IMR-90 (cell line): Measurements from ENCODE around the gene TMEM30A. TPM values are rescaled to one million over a fixed set of nuclear protein-coding genes. Genes with fewer than 3 reads are reported as not detected.
A peak's percentile ranks its signal among the peaks of the same experiment; 100 is the strongest.

ENCODE experiments used
- ATAC-seq: fragments of 200-7000 bp; cut with Tn5 transposase; 2 replicates; pipeline ENCODE4 v1.9.1; 2020; ENCODE audit warnings: low read depth, mild to moderate bottlenecking, moderate library complexity
- BruUV-seq: library from RNA; stranded (reverse); fragments of 400-500 nt; replicated peaks from 2 replicates; lab custom pipeline; 2021; lab: Mats Ljungman, UMichigan
- CTCF ChIA-PET: fragments of 300-600 bp; formaldehyde crosslinking; extraction: SDS; loops from one replicate; lab custom pipeline; 2021; ENCODE audit warnings: antibody characterized with exemption; lab: Yijun Ruan, JAX
- POLR2A ChIA-PET: fragments of 300-600 bp; sonication (Branson Sonifier 250); formaldehyde crosslinking; loops from one replicate; lab custom pipeline; 2022; ENCODE audit warnings: antibody characterized with exemption; ENCODE audit not compliant: unreplicated experiment; lab: Charles Lee
- DNase-seq: peaks from one replicate; pipeline ENCODE4 v3.0.0; 2013
- H2AFZ ChIP-seq: replicated peaks from 2 replicates; pipeline ENCODE3; 2013; ENCODE audit warnings: low read length, mild to moderate bottlenecking; ENCODE audit not compliant: poor library complexity
- H2AK5ac ChIP-seq: 2 replicates; pipeline ENCODE4 v1.6.1; 2013; ENCODE audit warnings: low read depth, low read length, inconsistent platforms
- H2AK9ac ChIP-seq: replicated peaks from 2 replicates; pipeline ENCODE3; 2013; ENCODE audit warnings: mild to moderate bottlenecking, low read depth, low read length, moderate library complexity; ENCODE audit not compliant: poor library complexity
- H2BK120ac ChIP-seq: 2 replicates; pipeline ENCODE4 v1.6.1; 2013; ENCODE audit warnings: low read depth, low read length, inconsistent platforms
- H2BK15ac ChIP-seq: 3 replicates; pipeline ENCODE4 v1.6.1; 2013; ENCODE audit warnings: low read depth, low read length, inconsistent platforms
- H2BK20ac ChIP-seq: 2 replicates; pipeline ENCODE4 v1.6.1; 2013; ENCODE audit warnings: low read depth, mild to moderate bottlenecking, inconsistent platforms, low read length, moderate library complexity
- H2BK5ac ChIP-seq: 2 replicates; pipeline ENCODE4 v1.6.1; 2013; ENCODE audit warnings: mild to moderate bottlenecking, low read depth, low read length, inconsistent platforms; ENCODE audit not compliant: poor library complexity, severe bottlenecking
- H3K14ac ChIP-seq: replicated peaks from 2 replicates; pipeline ENCODE4 v1.6.1; 2013; ENCODE audit warnings: low read depth, low read length, inconsistent platforms
- H3K18ac ChIP-seq: 2 replicates; pipeline ENCODE4 v1.6.1; 2013; ENCODE audit warnings: low read depth, low read length, control low read depth
- H3K23ac ChIP-seq: 2 replicates; pipeline ENCODE4 v1.6.1; 2013; ENCODE audit warnings: low read depth, low read length, inconsistent platforms
- H3K27ac ChIP-seq: 2 replicates; pipeline ENCODE4 v1.5.1; 2013; ENCODE audit warnings: mild to moderate bottlenecking, control low read depth, low read length; ENCODE audit not compliant: insufficient read depth
- H3K27me3 ChIP-seq: 2 replicates; pipeline ENCODE4 v1.6.1; 2013; ENCODE audit warnings: low read length; ENCODE audit not compliant: control insufficient read depth, insufficient read depth
- H3K36me3 ChIP-seq: 2 replicates; pipeline ENCODE4 v1.6.1; 2013; ENCODE audit warnings: low read length, mixed read lengths; ENCODE audit not compliant: control insufficient read depth, insufficient read depth
- H3K4ac ChIP-seq: 2 replicates; pipeline ENCODE4 v1.6.1; 2013; ENCODE audit warnings: low read depth, low read length, inconsistent platforms
- H3K4me1 ChIP-seq: 2 replicates; pipeline ENCODE4 v1.6.1; 2013; ENCODE audit warnings: low read length, mixed read lengths; ENCODE audit not compliant: control insufficient read depth, insufficient read depth
- H3K4me2 ChIP-seq: 2 replicates; pipeline ENCODE4 v1.6.1; 2013; ENCODE audit warnings: low read depth, mild to moderate bottlenecking, control low read depth, low read length, moderate library complexity
- H3K4me3 ChIP-seq: 2 replicates; pipeline ENCODE4 v1.5.1; 2013; ENCODE audit warnings: low read depth, mild to moderate bottlenecking, control low read depth, low read length, moderate library complexity; ENCODE audit not compliant: insufficient read depth
- H3K56ac ChIP-seq: 2 replicates; pipeline ENCODE4 v1.6.1; 2013; ENCODE audit warnings: low read length, inconsistent platforms; ENCODE audit not compliant: insufficient read depth; ENCODE audit errors: extremely low read depth
- H3K79me1 ChIP-seq, 2 experiments: 2 replicates each; pipeline ENCODE4 v1.6.1; 2013; ENCODE audit warnings: low read length in 2 of 2, inconsistent platforms in 1 of 2, low read depth in 1 of 2
- H3K9ac ChIP-seq: 2 replicates; pipeline ENCODE4 v1.6.1; 2013; ENCODE audit warnings: low read depth, low read length, control low read depth
- H3K9me1 ChIP-seq: 2 replicates; pipeline ENCODE4 v1.6.1; 2013; ENCODE audit warnings: low read length, inconsistent platforms; ENCODE audit not compliant: insufficient read depth
- H3K9me3 ChIP-seq: 2 replicates; pipeline ENCODE4 v1.6.1; 2013; ENCODE audit warnings: low read length; ENCODE audit not compliant: control insufficient read depth, insufficient read depth
- H4K20me1 ChIP-seq: 2 replicates; pipeline ENCODE4 v1.6.1; 2013; ENCODE audit warnings: low read length, inconsistent platforms; ENCODE audit not compliant: insufficient read depth
- H4K5ac ChIP-seq: 2 replicates; pipeline ENCODE4 v1.6.1; 2013; ENCODE audit warnings: mild to moderate bottlenecking, low read depth, low read length, control low read depth
- H4K8ac ChIP-seq, 2 experiments: 2 replicates each; pipeline ENCODE4 v1.6.1; 2013; ENCODE audit warnings: low read depth in 2 of 2, low read length in 2 of 2, control low read depth in 1 of 2, inconsistent platforms in 1 of 2
- H4K91ac ChIP-seq: 2 replicates; pipeline ENCODE4 v1.6.1; 2013; ENCODE audit warnings: low read depth, low read length, inconsistent platforms; ENCODE audit not compliant: insufficient read depth
- CEBPB ChIP-seq: IDR thresholded peaks from 2 replicates; pipeline ENCODE4 v1.6.1; 2012; ENCODE audit warnings: low read depth, low read length, improper control_type of control experiment
- CTCF ChIP-seq: conservative IDR thresholded peaks from 2 replicates; pipeline ENCODE4 v1.5.1; 2012; ENCODE audit warnings: mild to moderate bottlenecking, low read depth, low read length, improper control_type of control experiment
- MAZ ChIP-seq: IDR thresholded peaks from 2 replicates; pipeline ENCODE4 v1.6.1; 2012; ENCODE audit warnings: low read depth, mild to moderate bottlenecking, low read length, improper control_type of control experiment, moderate library complexity, borderline replicate concordance
- NFE2L2 ChIP-seq: fragments of 150-350 bp; IDR thresholded peaks from 2 replicates; pipeline ENCODE4 v1.6.1; 2016; ENCODE audit warnings: low read depth, mild to moderate bottlenecking, low read length
- RAD21 ChIP-seq: IDR thresholded peaks from 2 replicates; pipeline ENCODE4 v1.6.1; 2012; ENCODE audit warnings: low read length, improper control_type of control experiment
- RFX5 ChIP-seq: IDR thresholded peaks from 2 replicates; pipeline ENCODE4 v1.8.0; 2012; ENCODE audit warnings: low read depth, mild to moderate bottlenecking, low read length, moderate library complexity
- SMC3 ChIP-seq: fragments of 150-350 bp; IDR thresholded peaks from 2 replicates; pipeline ENCODE4 v1.6.1; 2016; ENCODE audit warnings: low read depth, mild to moderate bottlenecking, antibody characterized with exemption, low read length, moderate library complexity
- USF2 ChIP-seq: fragments of 150-350 bp; IDR thresholded peaks from 2 replicates; pipeline ENCODE4 v1.6.1; 2017; ENCODE audit warnings: mild to moderate bottlenecking, antibody characterized with exemption, low read length, low read depth
- WGBS, 2 experiments: methylation state at CpG; one replicate each; pipeline versions ENCODE4 v1.1.5 to v1.1.7; 2013; ENCODE audit warnings: missing lambda C conversion rate in 2 of 2; ENCODE audit not compliant: insufficient read length in 1 of 2; ENCODE audit errors: extremely low coverage in 2 of 2; 5-methylcytosine and 5-hydroxymethylcytosine counted together
- dilution Hi-C: fragments of 300-500 bp; cut with HindIII; formaldehyde crosslinking; loops from one replicate; pipeline ENCODE4 v1.14.3; 2018; ENCODE audit warnings: low sequenced_read_pairs; ENCODE audit not compliant: unreplicated experiment
- in situ Hi-C: fragments of 300-500 bp; cut with MboI; formaldehyde crosslinking; loops from 3 replicates; pipeline ENCODE4 v1.14.3; 2019; ENCODE audit warnings: low sequenced_read_pairs, inconsistent platforms, mixed read lengths
- intact Hi-C: fragments of 100-400 bp; cut with micrococcal nuclease; formaldehyde crosslinking; loops from 2 replicates; pipeline ENCODE4 v1.10.0; 2022
- polyA plus RNA-seq, 3 experiments: library from polyadenylated mRNA; depleted of rRNA; stranded (reverse); fragments of >200 nt; gene quantifications; 2 replicates each; pipeline ENCODE4 v1.2.3, GENCODE V29; 2012; ENCODE audit warnings: low replicate concordance in 1 of 3
- total RNA-seq: library from RNA; depleted of rRNA; stranded (reverse); fragments of >200 nt; gene quantifications from 2 replicates; pipeline ENCODE4 v1.2.3, GENCODE V29; 2012

Gene TMEM30A
- total and polyA plus RNA-seq, 2 of the 4 experiments (the other 2 are of a cell fraction) = 48.5 to 111 TPM

GRCh38 chr6:75230484-75231325 lies 53.9 kb downstream of the TMEM30A start:
- intact Hi-C loops (loop anchor here (1.0 kb wide), 1 partner anchor 19 kb away; no protein-coding TSS in a partner anchor), in situ Hi-C loops (no loop called here), dilution Hi-C loops (no loop called here)
- H2BK5ac ChIP-seq = no peak overlapping the region
- no peak overlapping the region for H3K56ac ChIP-seq
- DNase-seq = peak; percentile 67
- H3K9me1 ChIP-seq = no peaks in the 10 kb centered on the region
- H4K8ac ChIP-seq = peak overlapping the region in 1 of 2 experiments; percentile 47; a peak in 1 of 4 replicates
- no peak overlapping the region for H3K4me3 ChIP-seq
- H3K14ac ChIP-seq = no peak overlapping the region
- H3K27me3 ChIP-seq = no peaks in the 10 kb centered on the region
- H3K4me1 ChIP-seq = 0 out of 2 replicates have a peak, but pooled peaks cover 1% of the 10 kb centered on the region
- H2AK5ac ChIP-seq = no peak overlapping the region
- H4K91ac ChIP-seq = no peak overlapping the region
- H3K79me1 ChIP-seq = no peaks in the 10 kb centered on the region
- H3K9me3 ChIP-seq = no peaks in the 10 kb centered on the region
- no peak overlapping the region for H2BK20ac ChIP-seq
- H3K23ac ChIP-seq = no peak overlapping the region
- no peak overlapping the region for H4K5ac ChIP-seq
- no TSS peak for BruUV-seq
- ChIA-PET POLR2A (no interaction called here), CTCF (no interaction called here)
- no peaks in the 10 kb centered on the region for H4K20me1 ChIP-seq
- peak overlapping the region; percentile 16; the same call in 1 of the 2 replicates for H3K4me2 ChIP-seq
- no peak overlapping the region for H3K18ac ChIP-seq
- TF ChIP-seq NFE2L2 (no peak), RAD21 (peak; percentile 82), RFX5 (no peak), MAZ (no peak), CTCF (peak; percentile 80), USF2 (no peak), SMC3 (peak; percentile 61), CEBPB (0 out of 2 replicates have a peak, but pooled peaks have one; percentile 8)
- no peak overlapping the region for H2AFZ ChIP-seq
- no peak overlapping the region for H3K4ac ChIP-seq
- no peaks in the 10 kb centered on the region for H3K36me3 ChIP-seq
- H2BK120ac ChIP-seq = no peak overlapping the region
- no peak overlapping the region for H3K9ac ChIP-seq
- no peak overlapping the region for H2AK9ac ChIP-seq
- H2BK15ac ChIP-seq = no peak overlapping the region
- no peak overlapping the region for H3K27ac ChIP-seq
- 83% methylated on average over 2 of the region's 10 CpGs; no CpG with 5 or more reads in 1 of the 2 experiments for WGBS, 2 experiments
- ATAC-seq = peak; percentile 88
